OCI-LY7 (cell line): ENCODE data around the gene XPOT. TPM values are rescaled to one million over a fixed set of nuclear protein-coding genes. Genes with fewer than 3 reads are reported as not detected.

Source experiments
- BruUV-seq: library from RNA; stranded (reverse); fragments of 400-500 nt; replicated peaks from 2 replicates; lab custom pipeline; 2021; lab: Mats Ljungman, UMichigan
- CTCF ChIA-PET: fragments of 300-600 bp; sonication (Branson Sonifier 250); formaldehyde crosslinking; loops from one replicate; lab custom pipeline; 2022; ENCODE audit warnings: antibody characterized with exemption; ENCODE audit not compliant: unreplicated experiment; lab: Charles Lee
- POLR2A ChIA-PET: fragments of 300-600 bp; sonication (Branson Sonifier 250); formaldehyde crosslinking; loops from one replicate; lab custom pipeline; 2022; ENCODE audit warnings: antibody characterized with exemption; lab: Charles Lee
- DNase-seq: peaks from one replicate; pipeline ENCODE4 v3.0.0-alpha.2; 2015; ENCODE audit warnings: low spot score
- H2AFZ ChIP-seq: fragments of 200-600 bp; sonication (generic), shearing (Covaris generic); 2 replicates; pipeline ENCODE4 v1.6.1; 2014; ENCODE audit warnings: mild to moderate bottlenecking, antibody characterized with exemption, low read length, moderate library complexity
- H3K27ac ChIP-seq: fragments of 200-600 bp; sonication (generic); 2 replicates; pipeline ENCODE4 v1.5.1; 2014; ENCODE audit warnings: mixed run types, low read depth, mild to moderate bottlenecking, moderate library complexity, low read length, inconsistent platforms; ENCODE audit not compliant: poor library complexity, severe bottlenecking
- H3K36me3 ChIP-seq: fragments of 200-600 bp; sonication (generic); 2 replicates; pipeline ENCODE4 v1.6.1; 2014; ENCODE audit warnings: mild to moderate bottlenecking, antibody characterized with exemption, low read length, moderate library complexity, mixed read lengths; ENCODE audit not compliant: insufficient read depth
- H3K4me1 ChIP-seq: fragments of 200-600 bp; sonication (generic); 2 replicates; pipeline ENCODE4 v1.5.1; 2014; ENCODE audit warnings: mild to moderate bottlenecking, low read length; ENCODE audit not compliant: insufficient read depth, poor library complexity, severe bottlenecking
- H3K4me2 ChIP-seq: fragments of 200-600 bp; sonication (generic); 2 replicates; pipeline ENCODE4 v1.6.1; 2014; ENCODE audit warnings: mild to moderate bottlenecking, low read length
- H3K4me3 ChIP-seq: fragments of 200-600 bp; sonication (generic); 2 replicates; pipeline ENCODE4 v1.5.1; 2014; ENCODE audit warnings: mild to moderate bottlenecking, low read depth, low read length; ENCODE audit not compliant: poor library complexity, severe bottlenecking
- H3K79me2 ChIP-seq: fragments of 200-600 bp; sonication (generic); 2 replicates; pipeline ENCODE4 v1.6.1; 2016; ENCODE audit warnings: low read depth, mild to moderate bottlenecking, low read length, moderate library complexity, mixed read lengths; ENCODE audit not compliant: insufficient read depth
- H3K9me2 ChIP-seq: fragments of 200-600 bp; sonication (generic); 2 replicates; pipeline ENCODE4 v1.6.1; 2016; ENCODE audit warnings: mild to moderate bottlenecking, low read length, mixed read lengths; ENCODE audit not compliant: insufficient read depth
- H3K9me3 ChIP-seq: fragments of 200-600 bp; sonication (generic); 2 replicates; pipeline ENCODE4 v1.6.1; 2014; ENCODE audit warnings: mild to moderate bottlenecking, mixed run types, low read length, mixed read lengths
- H4K20me1 ChIP-seq: fragments of 200-600 bp; sonication (generic); 2 replicates; pipeline ENCODE4 v1.6.1; 2014; ENCODE audit warnings: mild to moderate bottlenecking, antibody characterized with exemption, low read length, moderate library complexity, mixed read lengths; ENCODE audit not compliant: insufficient read depth
- CTCF ChIP-seq: fragments of 200-600 bp; sonication (generic); conservative IDR thresholded peaks from 2 replicates; pipeline ENCODE4 v1.5.1; 2014; ENCODE audit warnings: mild to moderate bottlenecking, antibody characterized with exemption, low read length, moderate library complexity, mixed read lengths
- EZH2phosphoT487 ChIP-seq: fragments of 200-600 bp; sonication (generic); IDR thresholded peaks from 2 replicates; pipeline ENCODE4 v1.6.1; 2018; ENCODE audit warnings: low read depth, borderline replicate concordance, mild to moderate bottlenecking, mixed run types, antibody characterized with exemption, low read length, moderate library complexity, mixed read lengths
- intact Hi-C: fragments of 100-400 bp; cut with micrococcal nuclease; formaldehyde crosslinking; loops from one replicate; pipeline ENCODE4 v1.10.0; 2022; ENCODE audit not compliant: unreplicated experiment
- total RNA-seq, 2 experiments: library from RNA; depleted of rRNA in 1 of 2; stranded (reverse); fragments of >200 nt in 1 of 2; shearing (Covaris generic) in 1 of 2; gene quantifications; 2 replicates each; pipeline ENCODE4 v1.2.3, GENCODE V29; 2014 to 2022

The XPOT gene
- total RNA-seq, 2 experiments from 2014 or later: 101 to 210 TPM

GRCh38 chr12:64413884-64414283 lies 9.7 kb downstream of the XPOT start:
- H3K4me1 ChIP-seq: no peaks in the 10 kb centered on the region
- peaks cover 7% of the 10 kb centered on the region; the same call in 1 of the 2 replicates for H4K20me1 ChIP-seq
- H3K9me3 ChIP-seq: no peaks in the 10 kb centered on the region
- no TSS peak for BruUV-seq
- ChIA-PET CTCF (no interaction called here), POLR2A (no interaction called here)
- no peak overlapping the region for H2AFZ ChIP-seq
- peaks cover 93% of the 10 kb centered on the region for H3K36me3 ChIP-seq
- no peak overlapping the region for H3K27ac ChIP-seq
- H3K9me2 ChIP-seq: no peaks in the 10 kb centered on the region
- no peak overlapping the region for H3K4me3 ChIP-seq
- intact Hi-C loops: loop anchor here (2.0 kb wide), 1 partner anchor 17 kb away; no protein-coding TSS in a partner anchor
- DNase-seq: no peak
- H3K79me2 ChIP-seq: peaks cover 19% of the 10 kb centered on the region; the same call in 1 of the 2 replicates
- no peak for TF ChIP-seq EZH2phosphoT487
- no peak overlapping the region for H3K4me2 ChIP-seq

GRCh38 chr12:64418209-64418608 lies 14.0 kb downstream of the XPOT start:
- TF ChIP-seq EZH2phosphoT487: no peak
- no peak for TF ChIP-seq CTCF
- ChIA-PET POLR2A (interaction anchor here (0.7 to 0.8 kb wide), 3 partner anchors 17 to 24 kb away, joined by 3 read pairs; no protein-coding TSS in a partner anchor), CTCF (no interaction called here)
- no peaks in the 10 kb centered on the region for H3K9me3 ChIP-seq
- H4K20me1 ChIP-seq: peaks cover under 1% of the 10 kb centered on the region; the same call in 1 of the 2 replicates
- H3K4me2 ChIP-seq: no peak overlapping the region
- no peaks in the 10 kb centered on the region for H3K9me2 ChIP-seq
- H3K27ac ChIP-seq: no peak overlapping the region
- DNase-seq: no peak
- no peaks in the 10 kb centered on the region for H3K4me1 ChIP-seq
- no peak overlapping the region for H3K4me3 ChIP-seq
- BruUV-seq: no TSS peak
- intact Hi-C loops: no loop called here
- no peaks in the 10 kb centered on the region for H3K79me2 ChIP-seq
- H3K36me3 ChIP-seq: peaks cover 98% of the 10 kb centered on the region
- H2AFZ ChIP-seq: no peak overlapping the region

GRCh38 chr12:64419696-64420095 lies 15.5 kb downstream of the XPOT start:
- CTCF ChIA-PET: no interaction called here
- no TSS peak for BruUV-seq
- POLR2A ChIA-PET: no interaction called here

More at GRCh38 chr12:64419696-64420095, 15.5 kb downstream of the XPOT start:
- no peaks in the 10 kb centered on the region for H3K9me2 ChIP-seq
- H3K36me3 ChIP-seq: peaks cover 98% of the 10 kb centered on the region
- no peak overlapping the region for H3K27ac ChIP-seq
- no peaks in the 10 kb centered on the region for H3K4me1 ChIP-seq
- DNase-seq: no peak
- no peaks in the 10 kb centered on the region for H3K79me2 ChIP-seq
- H4K20me1 ChIP-seq: no peaks in the 10 kb centered on the region; the same call in 1 of the 2 replicates
- no peaks in the 10 kb centered on the region for H3K9me3 ChIP-seq
- intact Hi-C loops: no loop called here
- H3K4me3 ChIP-seq: no peak overlapping the region
- no peak overlapping the region for H3K4me2 ChIP-seq
- no peak for TF ChIP-seq CTCF
- TF ChIP-seq EZH2phosphoT487: no peak
- no peak overlapping the region for H2AFZ ChIP-seq
